H1 (cell line): ENCODE measurements around the gene TMEM134. TPM values are rescaled to one million over a fixed set of nuclear protein-coding genes. Genes with fewer than 3 reads are reported as not detected.

Source experiments
- CTCF ChIA-PET: fragments of 300-600 bp; sonication (Branson Sonifier 250); formaldehyde crosslinking; loops from one replicate; lab custom pipeline; 2021; ENCODE audit not compliant: partially characterized antibody; lab: Charles Lee
- POLR2A ChIA-PET: fragments of 300-600 bp; sonication (Branson Sonifier 250); formaldehyde crosslinking; loops from one replicate; lab custom pipeline; 2021; ENCODE audit warnings: inconsistent platforms; ENCODE audit not compliant: partially characterized antibody; lab: Charles Lee
- DNase-seq, 2 experiments: peaks; one replicate each; pipeline versions ENCODE4 v3.0.0 to v3.0.0-alpha.2; 2010 to 2022; ENCODE audit warnings: low spot score in 2 of 2, low read depth in 1 of 2, mixed read lengths in 1 of 2
- FAIRE-seq: peaks from 2 replicates; lab custom pipeline; 2011; peaks lifted over from hg19 to GRCh38; lab: Jason Lieb, UNC
- H2AFZ ChIP-seq: 2 replicates; pipeline ENCODE4 v1.8.1; 2012; ENCODE audit warnings: low read length, inconsistent platforms
- H2AK5ac ChIP-seq: 2 replicates; pipeline ENCODE4 v1.6.1; 2013; ENCODE audit warnings: low read depth, low read length
- H2BK120ac ChIP-seq: replicated peaks from 2 replicates; pipeline ENCODE3; 2013; ENCODE audit warnings: low read depth, low read length, inconsistent platforms
- H2BK12ac ChIP-seq: 2 replicates; pipeline ENCODE4 v1.6.1; 2013; ENCODE audit warnings: low read depth, low read length
- H2BK15ac ChIP-seq: 2 replicates; pipeline ENCODE4 v1.6.1; 2013; ENCODE audit warnings: low read length
- H2BK20ac ChIP-seq: 2 replicates; pipeline ENCODE4 v1.6.1; 2013; ENCODE audit warnings: low read length
- H2BK5ac ChIP-seq: 2 replicates; pipeline ENCODE4 v1.6.1; 2013; ENCODE audit warnings: low read depth, low read length
- H3K14ac ChIP-seq: 2 replicates; pipeline ENCODE4 v1.6.1; 2013; ENCODE audit warnings: inconsistent platforms; ENCODE audit not compliant: insufficient read length
- H3K18ac ChIP-seq: 2 replicates; pipeline ENCODE4 v1.6.1; 2013; ENCODE audit warnings: low read length; ENCODE audit errors: extremely low read depth
- H3K23ac ChIP-seq: 2 replicates; pipeline ENCODE4 v1.6.1; 2013; ENCODE audit warnings: inconsistent platforms; ENCODE audit not compliant: insufficient read length
- H3K23me2 ChIP-seq: 2 replicates; pipeline ENCODE4 v1.6.1; 2013; ENCODE audit warnings: low read depth, low read length
- H3K27ac ChIP-seq: 2 replicates; pipeline ENCODE4 v1.6.1; 2011; ENCODE audit warnings: low read depth, low read length, inconsistent platforms
- H3K27me3 ChIP-seq, 4 experiments: replicated peaks in 1 of 4; 1 replicate in 1 of 4; 2 replicates in 3 of 4; pipeline versions ENCODE4 v1.6.1 to v1.8.1; 2011 to 2013; ENCODE audit warnings: low read length in 3 of 4, mild to moderate bottlenecking in 3 of 4, inconsistent platforms in 2 of 4, mixed read lengths in 2 of 4, moderate library complexity in 1 of 4; ENCODE audit not compliant: control insufficient read depth in 3 of 4, insufficient read depth in 3 of 4; ENCODE audit errors: extremely low read depth in 1 of 4
- H3K36me3 ChIP-seq, 4 experiments: 2 replicates each; pipeline versions ENCODE4 v1.6.1 to v1.8.1; 2011 to 2013; ENCODE audit warnings: mild to moderate bottlenecking in 4 of 4, low read length in 3 of 4, moderate library complexity in 2 of 4, control low read depth in 1 of 4, inconsistent platforms in 1 of 4; ENCODE audit not compliant: insufficient read depth in 4 of 4, control insufficient read depth in 2 of 4
- H3K4ac ChIP-seq: replicated peaks from 2 replicates; pipeline ENCODE3; 2013; ENCODE audit warnings: low read length, low read depth, mixed read lengths, inconsistent platforms; ENCODE audit not compliant: insufficient read length
- H3K4me1 ChIP-seq, 4 experiments: replicated peaks in 1 of 4; 1 replicate in 1 of 4; 2 replicates in 3 of 4; pipeline versions ENCODE4 v1.6.1 to v1.8.1; 2011 to 2013; ENCODE audit warnings: low read length in 3 of 4, inconsistent platforms in 2 of 4, mixed read lengths in 1 of 4; ENCODE audit not compliant: insufficient read depth in 4 of 4, control insufficient read depth in 3 of 4
- H3K4me2 ChIP-seq, 2 experiments: 2 replicates each; pipeline versions ENCODE4 v1.6.1 to v1.8.1; 2011 to 2013; ENCODE audit warnings: low read depth in 2 of 2, low read length in 2 of 2, control low read depth in 1 of 2, inconsistent platforms in 1 of 2, mild to moderate bottlenecking in 1 of 2; ENCODE audit not compliant: insufficient read depth in 1 of 2
- H3K4me3 ChIP-seq, 4 experiments: fragments of 200-600, 300-600 bp in 1 of 4; sonication (generic), shearing (Covaris generic), sonication (Bioruptor Twin) in 1 of 4; 2 replicates each; pipeline versions ENCODE4 v1.5.1 to v1.8.1; 2011 to 2016; ENCODE audit warnings: low read length in 4 of 4, low read depth in 3 of 4, control low read depth in 2 of 4, inconsistent platforms in 2 of 4, mild to moderate bottlenecking in 2 of 4, mixed read lengths in 1 of 4, moderate library complexity in 1 of 4; ENCODE audit not compliant: insufficient read depth in 2 of 4; ENCODE audit errors: extremely low read depth in 1 of 4
- H3K56ac ChIP-seq: replicated peaks from 2 replicates; pipeline ENCODE3; 2013; ENCODE audit warnings: low read depth, mild to moderate bottlenecking, mixed read lengths, low read length, inconsistent platforms; ENCODE audit not compliant: insufficient read length
- H3K79me1 ChIP-seq: 2 replicates; pipeline ENCODE4 v1.6.1; 2013; ENCODE audit warnings: low read depth, low read length, control low read depth
- H3K79me2 ChIP-seq, 2 experiments: 2 replicates each; pipeline versions ENCODE4 v1.6.1 to v1.8.1; 2012 to 2013; ENCODE audit warnings: low read length in 2 of 2, mild to moderate bottlenecking in 2 of 2, inconsistent platforms in 1 of 2; ENCODE audit not compliant: insufficient read depth in 2 of 2, control insufficient read depth in 1 of 2
- H3K9ac ChIP-seq, 4 experiments: replicated peaks in 1 of 4; 1 replicate in 1 of 4; 2 replicates in 3 of 4; pipeline versions ENCODE4 v1.6.1 to v1.8.1; 2011 to 2013; ENCODE audit warnings: low read depth in 3 of 4, low read length in 3 of 4, control low read depth in 2 of 4, mild to moderate bottlenecking in 2 of 4, moderate library complexity in 2 of 4, inconsistent platforms in 1 of 4; ENCODE audit errors: extremely low read depth in 1 of 4
- H3K9me3 ChIP-seq, 2 experiments: 2 replicates each; pipeline versions ENCODE4 v1.6.1 to v1.8.1; 2012 to 2013; ENCODE audit warnings: mild to moderate bottlenecking in 2 of 2, moderate library complexity in 2 of 2, control low read depth in 1 of 2, inconsistent platforms in 1 of 2, low read depth in 1 of 2, low read length in 1 of 2, mixed read lengths in 1 of 2; ENCODE audit not compliant: insufficient read depth in 2 of 2
- H4K20me1 ChIP-seq, 2 experiments: replicated peaks in 1 of 2; 2 replicates each; pipeline versions ENCODE3 to v1.8.1; 2011 to 2013; ENCODE audit warnings: inconsistent platforms in 2 of 2, low read length in 2 of 2, mild to moderate bottlenecking in 1 of 2; ENCODE audit not compliant: insufficient read depth in 2 of 2, control insufficient read depth in 1 of 2
- H4K5ac ChIP-seq: 2 replicates; pipeline ENCODE4 v1.6.1; 2013; ENCODE audit warnings: low read length, low read depth, mixed read lengths, inconsistent platforms; ENCODE audit not compliant: insufficient read length
- H4K8ac ChIP-seq: 2 replicates; pipeline ENCODE4 v1.8.0; 2013; ENCODE audit warnings: mild to moderate bottlenecking, moderate library complexity, low read length, inconsistent platforms; ENCODE audit not compliant: insufficient read depth; ENCODE audit errors: extremely low read depth
- H4K91ac ChIP-seq: replicated peaks from 2 replicates; pipeline ENCODE3; 2013; ENCODE audit warnings: low read length, mixed read lengths, inconsistent platforms; ENCODE audit not compliant: insufficient read length
- RAD21 ChIP-seq, 2 experiments: IDR thresholded peaks in 1 of 2; conservative IDR thresholded peaks in 1 of 2; 2 replicates each; pipeline ENCODE4 v1.6.1; 2011; ENCODE audit warnings: low read depth in 2 of 2, low read length in 2 of 2, improper control_type of control experiment in 1 of 2, inconsistent platforms in 1 of 2, mild to moderate bottlenecking in 1 of 2, moderate library complexity in 1 of 2
- RFX5 ChIP-seq: IDR thresholded peaks from 2 replicates; pipeline ENCODE4 v1.6.1; 2011; ENCODE audit warnings: low read depth, low read length, improper control_type of control experiment, borderline replicate concordance
- SIRT6 ChIP-seq: IDR thresholded peaks from one replicate; pipeline ENCODE4 v1.7.1; 2012; ENCODE audit warnings: low read length, inconsistent platforms
- YY1 ChIP-seq: IDR thresholded peaks from 2 replicates; pipeline ENCODE4 v1.6.1; 2011; ENCODE audit warnings: low read depth, mild to moderate bottlenecking, low read length
- WGBS, 2 experiments: shearing (Covaris generic) in 1 of 2; methylation state at CpG; one replicate each; pipeline versions ENCODE4 v1.1.6 to v1.1.7; 2013 to 2015; ENCODE audit warnings: low lambda C conversion rate in 2 of 2, mixed read lengths in 2 of 2, inconsistent platforms in 1 of 2, low coverage in 1 of 2, missing lambda C conversion rate in 1 of 2; ENCODE audit not compliant: insufficient replicate concordance in 2 of 2, insufficient coverage in 1 of 2, insufficient read length in 1 of 2; ENCODE audit errors: extremely low coverage in 1 of 2, missing lambda C conversion rate in 1 of 2; 5-methylcytosine and 5-hydroxymethylcytosine counted together
- polyA plus RNA-seq, 7 experiments: library from polyadenylated mRNA; depleted of rRNA in 3 of 7; stranded (reverse) in 5 of 7; unstranded in 2 of 7; fragments of >200 nt in 5 of 7; fragments of 200-250 nt in 2 of 7; gene quantifications; 1 replicate in 5 of 7; 2 replicates in 1 of 7; 4 replicates in 1 of 7; pipeline versions ENCODE4 v1.2.1 to v1.2.3, GENCODE V29; 2011 to 2013; ENCODE audit warnings: missing spikeins in 2 of 7, mixed read lengths in 2 of 7
- total RNA-seq: library from RNA; stranded (reverse); fragmentation: NEBNext Ultra II Directional; extraction: Animal tissue kit (Norgen Biotek cat#: 25700); gene quantifications from 2 replicates; pipeline ENCODE4 v1.2.1, GENCODE V29; 2021
- TF ChIP-seq, protein P1 (sequence below): IDR thresholded peaks from 2 replicates; pipeline ENCODE4 v1.6.1; 2012; ENCODE audit warnings: inconsistent platforms
- TF ChIP-seq, protein P2 (sequence below): IDR thresholded peaks from 2 replicates; pipeline ENCODE4 v1.6.1; 2012; ENCODE audit warnings: low read length, inconsistent platforms

The TMEM134 gene
- total and polyA plus RNA-seq, 2 of the 8 experiments (the other 6 are each of a cell fraction or from before 2014, with no cell fraction given), result 32.4 to 229 TPM

DNA sequence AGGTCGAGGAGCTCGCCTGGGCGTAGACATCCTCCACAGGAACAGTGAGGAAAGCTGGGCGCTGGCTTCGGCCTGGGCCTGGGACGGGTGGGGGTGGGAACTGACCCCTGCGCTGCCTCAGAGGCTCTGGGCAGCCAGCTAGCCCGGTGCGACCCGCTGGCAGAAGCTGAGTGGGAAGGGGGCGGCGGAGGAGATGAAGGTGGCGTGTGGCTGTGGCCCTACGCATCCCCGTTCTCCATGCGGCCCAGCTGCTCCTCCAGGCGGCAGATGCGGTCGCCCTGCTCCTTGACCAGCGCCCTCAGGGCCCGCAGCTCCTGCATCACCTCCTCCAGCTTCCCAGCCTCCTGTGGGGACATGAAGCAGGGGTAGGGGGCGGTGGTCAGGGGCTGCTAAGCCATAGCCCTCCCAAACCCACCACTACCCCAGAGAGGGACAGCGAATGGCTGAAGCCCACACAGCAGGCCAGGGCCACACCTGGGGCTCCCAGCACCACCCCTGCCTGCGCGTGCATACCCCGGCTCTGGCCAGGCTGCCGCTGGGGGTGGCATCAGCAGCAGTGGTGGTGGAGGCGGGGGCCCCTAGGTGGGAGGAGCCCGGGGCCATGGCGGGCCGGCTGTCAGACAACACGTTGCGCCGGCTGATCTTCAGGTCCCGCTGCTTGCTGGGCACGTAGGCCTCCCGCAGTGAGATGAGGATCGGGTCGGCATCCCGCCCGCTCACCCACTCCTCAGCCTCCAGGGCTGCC lies 30.7 kb downstream of the TMEM134 start:
- Histone ChIP-seq H3K56ac (no peak overlapping the region), H4K91ac (no peak overlapping the region), H2BK120ac (no peak overlapping the region), H4K8ac (no peak overlapping the region; the same call in 1 of the 2 replicates), H3K18ac (no peak overlapping the region), H4K20me1 (peaks cover 4 to 27% of the 10 kb centered on the region in 2 experiments), H2BK12ac (0 out of 2 replicates have a peak overlapping the region, but pooled peaks have one; percentile 17), H3K9me3 (no peaks in the 10 kb centered on the region), H3K4me3 (no peak overlapping the region), H3K36me3 (peaks cover 8 to 26% (median 14%) of the 10 kb centered on the region in 4 experiments; a peak in 6 of 8 replicates), H3K4me2 (no peak overlapping the region), H3K4me1 (peaks cover 0 to 24% (median 16%) of the 10 kb centered on the region in 4 experiments; a peak in 6 of 7 replicates), H3K27me3 (no peaks in the 10 kb centered on the region), H2BK5ac (no peak overlapping the region; the same call in 1 of the 2 replicates), H3K4ac (no peak overlapping the region), H2BK20ac (no peak overlapping the region), H3K79me1 (0 out of 2 replicates have a peak, but pooled peaks cover 2% of the 10 kb centered on the region), H3K23me2 (peaks cover 2% of the 10 kb centered on the region; the same call in 1 of the 2 replicates), H3K14ac (no peak overlapping the region), H3K23ac (no peak overlapping the region), H3K9ac (no peak overlapping the region), H3K79me2 (no peaks in the 10 kb centered on the region), H2BK15ac (no peak overlapping the region), H3K27ac (no peak overlapping the region), H4K5ac (no peak overlapping the region), H2AK5ac (no peak overlapping the region), H2AFZ (no peak overlapping the region)
- 92% methylated on average over 21 of the region's 41 CpGs; no CpG with 5 or more reads in 1 of the 2 experiments for WGBS, 2 experiments
- no peak for DNase-seq
- CTCF ChIA-PET, result interaction anchor here (0.6 to 2.2 kb wide), 12 partner anchors 13 to 969 kb away, joined by 3 to 8 read pairs (median 3); partner anchors contain the start of gene GPR152
- TF ChIP-seq RFX5, result no peak
- TF ChIP-seq, protein P1, sequence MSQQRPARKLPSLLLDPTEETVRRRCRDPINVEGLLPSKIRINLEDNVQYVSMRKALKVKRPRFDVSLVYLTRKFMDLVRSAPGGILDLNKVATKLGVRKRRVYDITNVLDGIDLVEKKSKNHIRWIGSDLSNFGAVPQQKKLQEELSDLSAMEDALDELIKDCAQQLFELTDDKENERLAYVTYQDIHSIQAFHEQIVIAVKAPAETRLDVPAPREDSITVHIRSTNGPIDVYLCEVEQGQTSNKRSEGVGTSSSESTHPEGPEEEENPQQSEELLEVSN, result no peak
- no peak for TF ChIP-seq RAD21 (IDR thresholded peaks at IDR 0.05 in 1 of 2, conservative IDR thresholded peaks at IDR 0.05 in 1 of 2; ENCODE audit: low read depth in 2 of 2, low read length in 2 of 2)
- no peak for TF ChIP-seq SIRT6
- TF ChIP-seq, protein P2, sequence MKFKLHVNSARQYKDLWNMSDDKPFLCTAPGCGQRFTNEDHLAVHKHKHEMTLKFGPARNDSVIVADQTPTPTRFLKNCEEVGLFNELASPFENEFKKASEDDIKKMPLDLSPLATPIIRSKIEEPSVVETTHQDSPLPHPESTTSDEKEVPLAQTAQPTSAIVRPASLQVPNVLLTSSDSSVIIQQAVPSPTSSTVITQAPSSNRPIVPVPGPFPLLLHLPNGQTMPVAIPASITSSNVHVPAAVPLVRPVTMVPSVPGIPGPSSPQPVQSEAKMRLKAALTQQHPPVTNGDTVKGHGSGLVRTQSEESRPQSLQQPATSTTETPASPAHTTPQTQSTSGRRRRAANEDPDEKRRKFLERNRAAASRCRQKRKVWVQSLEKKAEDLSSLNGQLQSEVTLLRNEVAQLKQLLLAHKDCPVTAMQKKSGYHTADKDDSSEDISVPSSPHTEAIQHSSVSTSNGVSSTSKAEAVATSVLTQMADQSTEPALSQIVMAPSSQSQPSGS, result no peak
- no peak for TF ChIP-seq YY1
- FAIRE-seq, result no peak
- POLR2A ChIA-PET, result interaction anchor here (0.8 to 12.5 kb wide), 15 partner anchors 8 to 44 kb away, joined by 3 to 104 read pairs (median 7); partner anchors contain the start of genes CABP4, CARNS1, GPR152 and PPP1CA
